Measurements from ENCODE around the gene CYS1.

- TF ChIP-seq SP1 (IDR thresholded peaks at IDR 0.05), result no peak
- TF ChIP-seq EGR1 (IDR thresholded peaks at IDR 0.05; ENCODE audit: low read depth in 2 of 2), result no peak
- TF ChIP-seq CTCF (IDR thresholded peaks at IDR 0.05; ENCODE audit: low read depth, low read length, missing input control), result no peak
These were observed 6.5 kb downstream of the CYS1 start for GRCh38 chr2:10073706-10074105.

All from liver (tissue), 3 donors.